ENCODE data around the gene APRT. TPM values are rescaled to one million over a fixed set of nuclear protein-coding genes. Genes with fewer than 3 reads are reported as not detected.
A peak's percentile ranks its signal among the peaks of the same experiment; 100 is the strongest.

Gene APRT
- total and polyA plus RNA-seq, 9 of the 15 experiments (the other 6 are each of a cell fraction or from before 2014, with no cell fraction given) = 41.7 to 409 (median 146) TPM

GRCh38 chr16:88857728-88858339 lies 46.1 kb upstream of the APRT start:
- peaks cover 23% of the 10 kb centered on the region for H3K79me2 ChIP-seq (ENCODE audit: control insufficient read depth, insufficient read depth, low read length)
- FAIRE-seq = peak; percentile 96
- ChIA-PET CTCF (ENCODE audit: low intra/inter-chr PET ratio) (interaction anchor here (1.4 to 1.5 kb wide), 2 partner anchors 46 to 120 kb away, joined by 4 to 5 read pairs; partner anchors contain the start of gene APRT), POLR2A (interaction anchor here (0.6 to 2.0 kb wide), 11 partner anchors 8 to 319 kb away, joined by 3 to 10 read pairs (median 4); partner anchors contain the start of genes MVD and PABPN1L)
- intact Hi-C loops (cut with micrococcal nuclease) = loop anchor here (2.0 kb wide), 1 partner anchor 45 kb away; no protein-coding TSS in a partner anchor
- H2AFZ ChIP-seq (ENCODE audit: low read depth, low read length) = peak overlapping the region; percentile 69; the same call in 1 of the 2 replicates
- peak overlapping the region; percentile 69 for H3K4me3 ChIP-seq
- H3K4me2 ChIP-seq (ENCODE audit: insufficient read depth, low read length) = peak overlapping the region; percentile 92
- H3K9me1 ChIP-seq (ENCODE audit: control insufficient read depth, insufficient read depth, low read length) = peaks cover 6% of the 10 kb centered on the region
- no peaks in the 10 kb centered on the region; the same call in 1 of the 2 replicates for H4K20me1 ChIP-seq (replicated peaks; ENCODE audit: control insufficient read depth, insufficient read depth, low read length)
- no peaks in the 10 kb centered on the region for H3K9me3 ChIP-seq (replicated peaks; ENCODE audit: control insufficient read depth, insufficient read depth, low read depth, low read length)
- peak overlapping the region; percentile 73 to 95 for H3K9ac ChIP-seq (ENCODE audit: insufficient read depth in 1 of 2, low read depth in 2 of 2, low read length in 2 of 2)
- peak; percentile 85 for ATAC-seq
- H3K36me3 ChIP-seq (ENCODE audit: control insufficient read depth, insufficient read depth, low read length) = peaks cover 47% of the 10 kb centered on the region; the same call in 2 of the 3 replicates
- H3K27me3 ChIP-seq (ENCODE audit: control insufficient read depth in 2 of 2, insufficient read depth in 2 of 2, low read length in 2 of 2) = no peaks in the 10 kb centered on the region
- H3K27ac ChIP-seq (ENCODE audit: extremely low read depth, low read depth, low read length) = peak overlapping the region; percentile 21; the same call in 2 of the 3 replicates
- no TSS peak for BruUV-seq (replicated peaks)
- 13% methylated on average over 12 of the region's 12 CpGs for WGBS (ENCODE audit: insufficient coverage, low coverage, missing lambda C conversion rate)
- in situ Hi-C loops (cut with MboI) = no loop called here
- peak; percentile 70 to 89 (median 76) for DNase-seq (ENCODE audit: extremely low read depth in 1 of 4, low spot score in 3 of 4)
- H3K4me1 ChIP-seq (replicated peaks in 1 of 2; ENCODE audit: control insufficient read depth in 2 of 2, insufficient read depth in 2 of 2, low read length in 2 of 2) = peaks cover 8 to 48% of the 10 kb centered on the region in 2 experiments
- TF ChIP-seq MAFK (IDR thresholded peaks at IDR 0.05; ENCODE audit: low read length) (no peak), E4F1 (CRISPR knock-in tag; IDR thresholded peaks at IDR 0.05; ENCODE audit: borderline replicate concordance) (no peak), THRAP3 (IDR thresholded peaks at IDR 0.05; ENCODE audit: borderline replicate concordance) (no peak), TEAD4 (IDR thresholded peaks at IDR 0.05; ENCODE audit: low read length) (no peak), TEAD4 (CRISPR knock-in tag; IDR thresholded peaks at IDR 0.05; ENCODE audit: borderline replicate concordance) (no peak), FOXK1 (CRISPR knock-in tag; IDR thresholded peaks at IDR 0.05; ENCODE audit: borderline replicate concordance) (no peak), XRCC4 (IDR thresholded peaks at IDR 0.05; ENCODE audit: extremely low read depth, insufficient read depth, insufficient read length) (no peak), ESRRB (CRISPR knock-in tag; IDR thresholded peaks at IDR 0.05; ENCODE audit: borderline replicate concordance) (no peak), ILK (tag; IDR thresholded peaks at IDR 0.05; ENCODE audit: borderline replicate concordance, low read depth) (no peak), NKRF (IDR thresholded peaks at IDR 0.05; ENCODE audit: borderline replicate concordance) (no peak), CAMTA2 (CRISPR knock-in tag; conservative IDR thresholded peaks at IDR 0.05) (no peak), ZNF134 (CRISPR knock-in tag; conservative IDR thresholded peaks at IDR 0.05) (no peak), TFAP4 (CRISPR knock-in tag; IDR thresholded peaks at IDR 0.05; ENCODE audit: borderline replicate concordance) (peak; percentile 40; the same call in 1 of the 2 replicates), ZBTB2 (IDR thresholded peaks at IDR 0.05) (no peak)
